Measurements from ENCODE around the gene RBMS3. TPM values are rescaled to one million over a fixed set of nuclear protein-coding genes. Genes with fewer than 3 reads are reported as not detected.
"Not testable (repeated sequence)": the region's sequence is repeated elsewhere in the genome, so short reads cannot be mapped to it uniquely, and the experiment has no call there.

The RBMS3 gene
- total RNA-seq, 3 donors from 2014 or later, result 48.4 to 117 (median 103) TPM

DNA sequence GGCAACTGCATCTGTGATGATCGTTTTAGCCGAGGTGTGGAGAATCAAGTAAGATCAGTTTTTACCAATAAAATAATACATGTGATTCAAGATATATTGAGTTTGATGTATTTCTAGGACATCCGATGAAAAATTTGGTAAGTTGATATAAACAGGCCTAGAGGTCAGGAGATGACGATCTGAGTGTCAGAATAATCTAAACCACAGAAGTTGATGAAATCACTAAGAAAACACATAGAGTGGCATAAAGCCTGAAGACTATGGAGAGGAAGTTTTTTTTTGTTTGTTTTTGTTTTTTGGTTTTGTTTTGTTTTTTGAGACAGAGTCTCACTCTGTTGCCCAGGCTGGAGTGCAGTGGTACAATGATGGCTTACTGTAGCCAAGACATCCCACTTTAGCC is 235.3 kb downstream of the RBMS3 start:
- intact Hi-C loops (cut with DNase I; ENCODE audit: low total_unique reads), result no loop called here
- Histone ChIP-seq H3K36me3 (no peaks in the 10 kb centered on the region), H3K4me3 (no peak overlapping the region), H3K27me3 (no peaks in the 10 kb centered on the region), H3K9me3 (no peaks in the 10 kb centered on the region), H3K27ac (no peak overlapping the region), H3K4me1 (peaks cover under 1 to 10% of the 10 kb centered on the region in 2 donors)
- TF ChIP-seq, protein P1, sequence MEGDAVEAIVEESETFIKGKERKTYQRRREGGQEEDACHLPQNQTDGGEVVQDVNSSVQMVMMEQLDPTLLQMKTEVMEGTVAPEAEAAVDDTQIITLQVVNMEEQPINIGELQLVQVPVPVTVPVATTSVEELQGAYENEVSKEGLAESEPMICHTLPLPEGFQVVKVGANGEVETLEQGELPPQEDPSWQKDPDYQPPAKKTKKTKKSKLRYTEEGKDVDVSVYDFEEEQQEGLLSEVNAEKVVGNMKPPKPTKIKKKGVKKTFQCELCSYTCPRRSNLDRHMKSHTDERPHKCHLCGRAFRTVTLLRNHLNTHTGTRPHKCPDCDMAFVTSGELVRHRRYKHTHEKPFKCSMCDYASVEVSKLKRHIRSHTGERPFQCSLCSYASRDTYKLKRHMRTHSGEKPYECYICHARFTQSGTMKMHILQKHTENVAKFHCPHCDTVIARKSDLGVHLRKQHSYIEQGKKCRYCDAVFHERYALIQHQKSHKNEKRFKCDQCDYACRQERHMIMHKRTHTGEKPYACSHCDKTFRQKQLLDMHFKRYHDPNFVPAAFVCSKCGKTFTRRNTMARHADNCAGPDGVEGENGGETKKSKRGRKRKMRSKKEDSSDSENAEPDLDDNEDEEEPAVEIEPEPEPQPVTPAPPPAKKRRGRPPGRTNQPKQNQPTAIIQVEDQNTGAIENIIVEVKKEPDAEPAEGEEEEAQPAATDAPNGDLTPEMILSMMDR (IDR thresholded peaks at IDR 0.05), result no peak
- DNase-seq (ENCODE audit: low spot score in 2 of 2), result no peak

DNA sequence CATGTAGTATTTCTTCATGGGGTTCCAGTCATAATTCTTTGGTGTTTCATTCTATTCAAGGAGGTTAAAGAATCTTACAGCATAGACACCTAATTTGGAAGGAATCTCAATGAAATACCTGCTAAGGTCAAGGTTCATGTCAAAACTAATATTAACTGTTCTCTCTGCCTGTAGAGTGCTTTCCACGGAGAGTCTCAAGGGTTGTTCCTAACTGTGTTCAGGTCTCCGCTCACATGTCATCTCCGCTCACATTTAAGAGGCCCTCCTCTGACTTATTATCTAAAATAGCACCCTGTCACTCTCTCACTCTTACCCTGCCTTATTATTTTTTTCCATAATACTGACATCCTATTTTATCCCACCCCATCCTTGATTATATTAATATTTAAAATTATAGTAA is 239.9 kb downstream of the RBMS3 start:
- no peaks in the 10 kb centered on the region for H3K27me3 ChIP-seq
- intact Hi-C loops (cut with DNase I; ENCODE audit: low total_unique reads), result no loop called here
- H3K4me3 ChIP-seq, result no peak overlapping the region
- H3K9me3 ChIP-seq, result no peaks in the 10 kb centered on the region
- no peak overlapping the region for H3K27ac ChIP-seq
- no peaks in the 10 kb centered on the region for H3K36me3 ChIP-seq
- H3K4me1 ChIP-seq, result peaks cover 0 to 5% of the 10 kb centered on the region in 2 donors
- TF ChIP-seq POLR2A (IDR thresholded peaks at IDR 0.05) (no peak), POLR2AphosphoS5 (IDR thresholded peaks at IDR 0.05) (no peak)
- TF ChIP-seq, protein P1 (IDR thresholded peaks at IDR 0.05), result no peak
- DNase-seq (ENCODE audit: low spot score in 2 of 2), result no peak

GRCh38 chr3:29521293-29521692 is 240.4 kb downstream of the RBMS3 start:
- TF ChIP-seq POLR2AphosphoS5 (IDR thresholded peaks at IDR 0.05) (no peak), POLR2A (IDR thresholded peaks at IDR 0.05) (no peak)
- TF ChIP-seq, protein P1 (IDR thresholded peaks at IDR 0.05), result no peak
- Histone ChIP-seq H3K9me3 (no peaks in the 10 kb centered on the region), H3K27me3 (no peaks in the 10 kb centered on the region), H3K4me1 (peaks cover 0 to 5% of the 10 kb centered on the region in 2 donors), H3K4me3 (no peak overlapping the region), H3K27ac (no peak overlapping the region), H3K36me3 (no peaks in the 10 kb centered on the region)
- intact Hi-C loops (cut with DNase I; ENCODE audit: low total_unique reads), result no loop called here
- no peak for DNase-seq (ENCODE audit: low spot score in 2 of 2)

- H3K9me3 ChIP-seq, result no peaks in the 10 kb centered on the region
- no peak for TF ChIP-seq POLR2AphosphoS5 (IDR thresholded peaks at IDR 0.05)
- H3K36me3 ChIP-seq, result no peaks in the 10 kb centered on the region
- intact Hi-C loops (cut with DNase I; ENCODE audit: low total_unique reads), result no loop called here
- peaks cover 0 to 5% of the 10 kb centered on the region in 2 donors for H3K4me1 ChIP-seq
- no peaks in the 10 kb centered on the region for H3K27me3 ChIP-seq
- no peak overlapping the region for H3K4me3 ChIP-seq
- no peak for DNase-seq (ENCODE audit: low spot score in 2 of 2)
- no peak overlapping the region for H3K27ac ChIP-seq
Observed at GRCh38 chr3:29521751-29522150, 240.9 kb downstream of the RBMS3 start.

GRCh38 chr3:29524433-29524832 is 243.6 kb downstream of the RBMS3 start:
- Histone ChIP-seq H3K4me3 (peak overlapping the region in 2 of 3 donors; percentile 13 to 16), H3K27ac (peak overlapping the region; percentile 67 to 68)
- DNase-seq (ENCODE audit: low spot score in 2 of 2); H3K4me1 ChIP-seq; intact Hi-C loops (cut with DNase I; ENCODE audit: low total_unique reads); H3K9me3 ChIP-seq; H3K27me3 ChIP-seq; H3K36me3 ChIP-seq: not testable (repeated sequence)

DNA sequence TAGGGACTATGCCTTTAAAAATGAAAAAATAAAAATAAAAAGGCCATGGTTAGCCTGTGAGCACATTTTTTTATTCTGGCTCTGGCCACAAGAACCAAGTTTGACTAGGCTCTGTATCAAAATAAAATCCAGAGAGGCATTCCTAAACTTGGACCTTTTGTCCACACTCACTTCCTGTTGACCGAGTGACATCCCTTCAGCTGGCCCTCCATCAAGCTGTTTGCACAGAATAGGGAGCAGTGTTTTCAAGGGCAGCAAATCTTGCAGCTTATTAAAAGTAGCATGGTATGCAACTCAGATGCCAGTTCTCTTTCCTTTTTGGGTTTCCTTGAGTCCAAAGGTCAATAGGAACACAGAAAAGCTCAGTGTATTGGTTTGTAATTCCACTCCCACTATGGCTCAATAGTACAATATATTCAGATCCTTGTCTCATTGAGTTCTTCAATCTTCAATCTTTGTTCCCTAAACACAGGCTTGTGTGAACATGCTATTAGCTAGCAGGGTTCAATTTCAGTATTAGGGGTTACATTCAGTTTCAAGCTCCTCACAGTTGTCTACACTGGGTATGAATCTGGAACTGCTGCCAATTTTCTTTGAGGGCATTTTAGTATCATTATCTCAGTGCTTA is 244.5 kb downstream of the RBMS3 start:
- Histone ChIP-seq H3K36me3 (no peaks in the 10 kb centered on the region), H3K27me3 (no peaks in the 10 kb centered on the region), H3K27ac (peak overlapping the region; percentile 67 to 70), H3K4me3 (peak overlapping the region in 1 of 3 donors; percentile 1), H3K9me3 (no peaks in the 10 kb centered on the region), H3K4me1 (peaks cover 0 to 5% of the 10 kb centered on the region in 2 donors)
- intact Hi-C loops (cut with DNase I; ENCODE audit: low total_unique reads), result no loop called here
- DNase-seq (ENCODE audit: low spot score in 2 of 2), result peak in 1 of 2 donors; percentile 85
- peak; percentile 37 to 96 (median 78) for TF ChIP-seq POLR2AphosphoS5 (IDR thresholded peaks at IDR 0.05)
- TF ChIP-seq, protein P1 (IDR thresholded peaks at IDR 0.05), result no peak
